Measurements from ENCODE around the gene NIN.

- no peak for TF ChIP-seq POLR2AphosphoS5 (IDR thresholded peaks at IDR 0.05; ENCODE audit: insufficient read depth in 1 of 2, low read depth in 1 of 2)
- TF ChIP-seq POLR2A (IDR thresholded peaks at IDR 0.05) = no peak
- TF ChIP-seq CTCF (IDR thresholded peaks at IDR 0.05) = no peak
Measured at GRCh38 chr14:50797250-50798047, 33.5 kb downstream of the NIN start.

Measured in vagina (tissue), 2 donors.